HepG2 (cell line): ENCODE measurements around the gene LRRC4. TPM values are rescaled to one million over a fixed set of nuclear protein-coding genes. Genes with fewer than 3 reads are reported as not detected.

Source experiments
- ATAC-seq: fragments of 200-7000 bp; cut with Tn5 transposase; 3 replicates; pipeline ENCODE4 v1.9.1; 2020; ENCODE audit warnings: mild to moderate bottlenecking, moderate library complexity
- BruUV-seq: library from RNA; stranded (reverse); fragments of 400-500 nt; replicated peaks from 2 replicates; lab custom pipeline; 2021; lab: Mats Ljungman, UMichigan
- CTCF ChIA-PET: fragments of 300-600 bp; formaldehyde crosslinking; extraction: SDS; loops from one replicate; lab custom pipeline; 2021; ENCODE audit warnings: low total read pairs, inconsistent platforms, low intra/inter-chr PET ratio; lab: Yijun Ruan, JAX
- POLR2A ChIA-PET: fragments of 350-600 bp; sonication (Branson Sonifier 250); formaldehyde crosslinking; loops from one replicate; lab custom pipeline; 2020; ENCODE audit warnings: antibody characterized with exemption, inconsistent platforms; lab: Yijun Ruan, JAX
- DNase-seq: peaks from one replicate; pipeline ENCODE4 v3.0.0-alpha.2; 2015; ENCODE audit warnings: low spot score
- FAIRE-seq: peaks from 3 replicates; lab custom pipeline; 2011; peaks lifted over from hg19 to GRCh38; lab: Jason Lieb, UNC
- H2AFZ ChIP-seq: one replicate; pipeline ENCODE4 v1.6.1; 2011; ENCODE audit warnings: low read length, inconsistent platforms
- H3K27ac ChIP-seq: fragments of 300-600 bp; 3 replicates; pipeline ENCODE4 v1.8.0; 2011; ENCODE audit warnings: mixed run types, mild to moderate bottlenecking, mixed read lengths, low read length, inconsistent platforms; ENCODE audit not compliant: insufficient read depth; ENCODE audit errors: extremely low read length
- H3K27me3 ChIP-seq, 2 experiments: fragments of 200-600 bp in 1 of 2; 2 replicates in 1 of 2; 3 replicates in 1 of 2; pipeline versions ENCODE4 v1.6.0 to v1.8.0; 2011; ENCODE audit warnings: low read length in 2 of 2, mild to moderate bottlenecking in 2 of 2, moderate library complexity in 2 of 2, inconsistent platforms in 1 of 2; ENCODE audit not compliant: insufficient read depth in 2 of 2, control insufficient read depth in 1 of 2
- H3K36me3 ChIP-seq, 2 experiments: fragments of 200-600 bp in 1 of 2; replicated peaks in 1 of 2; 2 replicates in 1 of 2; 3 replicates in 1 of 2; pipeline versions ENCODE4 v1.5.1 to v1.8.0; 2011; ENCODE audit warnings: low read length in 2 of 2, inconsistent platforms in 1 of 2; ENCODE audit not compliant: insufficient read depth in 2 of 2, control insufficient read depth in 1 of 2
- H3K4me1 ChIP-seq: 2 replicates; pipeline ENCODE4 v1.5.1; 2012; ENCODE audit warnings: low read length, inconsistent platforms; ENCODE audit not compliant: insufficient read depth
- H3K4me2 ChIP-seq: 2 replicates; pipeline ENCODE4 v1.6.0; 2011; ENCODE audit warnings: low read depth, low read length, inconsistent platforms
- H3K4me3 ChIP-seq, 3 experiments: fragments of 200-600 bp in 1 of 3; sonication (generic), shearing (Covaris generic) in 1 of 3; replicated peaks in 1 of 3; 2 replicates each; pipeline ENCODE4 v1.5.1; 2011 to 2016; ENCODE audit warnings: low read length in 3 of 3, inconsistent platforms in 2 of 3, low read depth in 2 of 3, mild to moderate bottlenecking in 2 of 3, control low read depth in 1 of 3, mixed read lengths in 1 of 3; ENCODE audit not compliant: insufficient read depth in 1 of 3
- H3K79me2 ChIP-seq: one replicate; pipeline ENCODE4 v1.6.1; 2011; ENCODE audit warnings: low read length, inconsistent platforms; ENCODE audit not compliant: insufficient read depth
- H3K9ac ChIP-seq: 2 replicates; pipeline ENCODE4 v1.6.0; 2011; ENCODE audit warnings: mild to moderate bottlenecking, low read depth, low read length, inconsistent platforms; ENCODE audit not compliant: insufficient read depth
- H3K9me3 ChIP-seq: 2 replicates; pipeline ENCODE4 v1.5.1; 2012; ENCODE audit warnings: mild to moderate bottlenecking, low read length
- H4K20me1 ChIP-seq: 2 replicates; pipeline ENCODE4 v1.6.0; 2011; ENCODE audit warnings: inconsistent platforms, mild to moderate bottlenecking, low read length, moderate library complexity; ENCODE audit not compliant: insufficient read depth
- HIVEP1 ChIP-seq: sonication (generic); formaldehyde crosslinking; IDR thresholded peaks from 2 replicates; pipeline ENCODE4 v1.4.0; 2020; ENCODE audit warnings: mild to moderate bottlenecking, missing genetic modification reagents
- HOXA5 ChIP-seq: sonication (generic); formaldehyde crosslinking; IDR thresholded peaks from 2 replicates; pipeline ENCODE4 v1.4.0; 2020; ENCODE audit warnings: missing genetic modification reagents
- SNAPC4 ChIP-seq: sonication (generic); formaldehyde crosslinking; IDR thresholded peaks from 2 replicates; pipeline ENCODE4 v1.4.0; 2020; ENCODE audit warnings: mild to moderate bottlenecking, missing genetic modification reagents
- ZFP1 ChIP-seq: IDR thresholded peaks from 2 replicates; pipeline ENCODE4 v1.6.1; 2016
- ZFY ChIP-seq: sonication (generic); formaldehyde crosslinking; IDR thresholded peaks from 2 replicates; pipeline ENCODE4 v1.4.0; 2020; ENCODE audit warnings: missing genetic modification reagents
- ZNF260 ChIP-seq: sonication (generic); formaldehyde crosslinking; IDR thresholded peaks from 2 replicates; pipeline ENCODE4 v1.4.0; 2020; ENCODE audit warnings: missing genetic modification reagents, low read depth, mild to moderate bottlenecking, borderline replicate concordance
- ZNF597 ChIP-seq: sonication (generic); formaldehyde crosslinking; IDR thresholded peaks from 2 replicates; pipeline ENCODE4 v1.5.0; 2020; ENCODE audit warnings: missing genetic modification reagents
- WGBS: methylation state at CpG from one replicate; pipeline ENCODE4 v1.1.6; 2017; ENCODE audit warnings: low lambda C conversion rate; 5-methylcytosine and 5-hydroxymethylcytosine counted together
- in situ Hi-C: cut with HindIII; loops from 2 replicates; pipeline ENCODE4 v1.10.0; 2017; ENCODE audit warnings: low pct_unique_long_range_greater_than_20kb; ENCODE audit not compliant: extremely low pct_ligation_motif_present
- intact Hi-C: fragments of 100-400 bp; cut with micrococcal nuclease; formaldehyde crosslinking; loops from one replicate; pipeline ENCODE4 v1.10.0; 2022; ENCODE audit not compliant: unreplicated experiment
- polyA plus RNA-seq, 8 experiments: library from polyadenylated mRNA; depleted of rRNA in 3 of 8; stranded (reverse) in 7 of 8; unstranded in 1 of 8; fragments of >200 nt; fragmentation: Illumina TruSeq in 4 of 8; extraction: Trizol in 4 of 8; gene quantifications; 2 replicates each; pipeline versions ENCODE4 v1.2.1 to v1.2.3, GENCODE V29; 2011 to 2016; ENCODE audit warnings: low read depth in 4 of 8, missing spikeins in 1 of 8, mixed read lengths in 1 of 8; ENCODE audit not compliant: insufficient read depth in 1 of 8
- total RNA-seq, 5 experiments: library from RNA; depleted of rRNA; stranded (reverse); fragments of >200 nt; fragmentation: Illumina TruSeq; extraction: Trizol; gene quantifications; 2 replicates each; pipeline ENCODE4 v1.2.3, GENCODE V29; 2016; ENCODE audit warnings: low read depth in 1 of 5

The LRRC4 gene
- total and polyA plus RNA-seq, 2 of the 13 experiments (the other 11 are each of a cell fraction or from before 2014, with no cell fraction given), result not detected

- no peak for FAIRE-seq
- H3K27me3 ChIP-seq, result no peaks in the 10 kb centered on the region
- WGBS, result 94% methylated on average over 7 of the region's 7 CpGs
- in situ Hi-C loops (no loop called here), intact Hi-C loops (no loop called here)
- POLR2A ChIA-PET, result interaction anchor here (1.2 kb wide), 1 partner anchor 11 kb away, joined by 5 read pairs; no protein-coding TSS in a partner anchor
- H3K36me3 ChIP-seq, result peaks cover 43 to 85% of the 10 kb centered on the region in 2 experiments
- no peak overlapping the region for H2AFZ ChIP-seq
- no peaks in the 10 kb centered on the region for H3K4me1 ChIP-seq
- H3K9ac ChIP-seq, result no peak overlapping the region
- CTCF ChIA-PET, result no interaction called here
- BruUV-seq, result no TSS peak
- DNase-seq, result no peak
- H3K4me3 ChIP-seq, result no peak overlapping the region
- no peak overlapping the region for H3K27ac ChIP-seq
- no peak for ATAC-seq
- TF ChIP-seq HOXA5 (CRISPR knock-in tag), result no peak
- TF ChIP-seq, all 625 proteins: peak for 0
- Histone ChIP-seq H3K9me3 (no peaks in the 10 kb centered on the region), H3K4me2 (no peak overlapping the region), H3K79me2 (no peaks in the 10 kb centered on the region), H4K20me1 (no peaks in the 10 kb centered on the region)
Observed at GRCh38 chr7:128076796-128077271, 45.6 kb upstream of the LRRC4 start.

- BruUV-seq, result no TSS peak
- CTCF ChIA-PET, result no interaction called here
Observed at GRCh38 chr7:128076196-128076795, 45.1 kb upstream of the LRRC4 start.

More at GRCh38 chr7:128076196-128076795, 45.1 kb upstream of the LRRC4 start:
- Histone ChIP-seq H3K9ac (no peak overlapping the region), H3K4me3 (no peak overlapping the region), H3K36me3 (peaks cover 39 to 83% of the 10 kb centered on the region in 2 experiments), H4K20me1 (no peaks in the 10 kb centered on the region), H3K4me2 (no peak overlapping the region), H2AFZ (no peak overlapping the region), H3K27ac (no peak overlapping the region), H3K4me1 (no peaks in the 10 kb centered on the region), H3K79me2 (no peaks in the 10 kb centered on the region), H3K27me3 (no peaks in the 10 kb centered on the region), H3K9me3 (no peaks in the 10 kb centered on the region)
- no peak for TF ChIP-seq ZNF597 (CRISPR knock-in tag)
- TF ChIP-seq SNAPC4 (CRISPR knock-in tag), result no peak
- TF ChIP-seq ZNF260 (CRISPR knock-in tag), result no peak
- TF ChIP-seq ZFY (CRISPR knock-in tag), result no peak
- TF ChIP-seq HIVEP1 (CRISPR knock-in tag), result no peak
- no peak for TF ChIP-seq ZFP1
- intact Hi-C loops, result no loop called here
- WGBS, result 100% methylated on average over 8 of the region's 8 CpGs
- no peak for DNase-seq
- ATAC-seq, result no peak
- POLR2A ChIA-PET, result no interaction called here
- in situ Hi-C loops, result no loop called here
- FAIRE-seq, result no peak
